GM19395 (cell line): Measurements from ENCODE around the gene ZDHHC9.

Source experiments
- ATAC-seq: cut with Tn5 transposase; IDR thresholded peaks from one replicate; pipeline ENCODE4 v1.9.1; 2021; ENCODE audit warnings: mild to moderate bottlenecking, moderate library complexity; ENCODE audit not compliant: unreplicated experiment

The ZDHHC9 gene

GRCh38 chrX:129823522-129823921, 20.2 kb downstream of the ZDHHC9 start:
- no peak for ATAC-seq

- ATAC-seq, result no peak
Measured at GRCh38 chrX:129823115-129823514, 20.6 kb downstream of the ZDHHC9 start.

GRCh38 chrX:129818123-129818522, 25.6 kb downstream of the ZDHHC9 start:
- no peak for ATAC-seq

GRCh38 chrX:129813662-129814368, 29.9 kb downstream of the ZDHHC9 start:
- ATAC-seq, result no peak

GRCh38 chrX:129808829-129809796, 34.6 kb downstream of the ZDHHC9 start:
- ATAC-seq, result no peak

- ATAC-seq, result no peak
Measured at GRCh38 chrX:129808158-129808828, 35.4 kb downstream of the ZDHHC9 start.

- ATAC-seq, result no peak
Measured at GRCh38 chrX:129804806-129805205, 38.9 kb downstream of the ZDHHC9 start.

- ATAC-seq, result no peak
Measured at GRCh38 chrX:129802863-129803262, 40.8 kb downstream of the ZDHHC9 start.

- no peak for ATAC-seq
Measured at GRCh38 chrX:129800186-129800585, 43.5 kb downstream of the ZDHHC9 start.

GRCh38 chrX:129798888-129799287, 44.8 kb downstream of the ZDHHC9 start:
- no peak for ATAC-seq

- no peak for ATAC-seq
Measured at GRCh38 chrX:129798456-129798855, 45.2 kb downstream of the ZDHHC9 start.

- ATAC-seq, result no peak
Measured at GRCh38 chrX:129797251-129797906, 46.3 kb downstream of the ZDHHC9 start.

- ATAC-seq, result no peak
Measured at GRCh38 chrX:129795584-129795983, 48.1 kb downstream of the ZDHHC9 start.

- no peak for ATAC-seq
Measured at GRCh38 chrX:129793604-129794191, 50.0 kb downstream of the ZDHHC9 start.

GRCh38 chrX:129792586-129793291, 50.9 kb downstream of the ZDHHC9 start:
- no peak for ATAC-seq

- ATAC-seq, result no peak
Measured at GRCh38 chrX:129791961-129792570, 51.6 kb downstream of the ZDHHC9 start.

GRCh38 chrX:129791336-129791735, 52.4 kb downstream of the ZDHHC9 start:
- no peak for ATAC-seq

- no peak for ATAC-seq
Measured at GRCh38 chrX:129790808-129791207, 52.9 kb downstream of the ZDHHC9 start.

GRCh38 chrX:129790146-129790545, 53.5 kb downstream of the ZDHHC9 start:
- no peak for ATAC-seq
